Measurements from ENCODE around the gene LRRN4.
A peak's percentile ranks its signal among the peaks of the same experiment; 100 is the strongest.
"Not testable (repeated sequence)": the region's sequence is repeated elsewhere in the genome, so short reads cannot be mapped to it uniquely, and the experiment has no call there.

Gene LRRN4

DNA sequence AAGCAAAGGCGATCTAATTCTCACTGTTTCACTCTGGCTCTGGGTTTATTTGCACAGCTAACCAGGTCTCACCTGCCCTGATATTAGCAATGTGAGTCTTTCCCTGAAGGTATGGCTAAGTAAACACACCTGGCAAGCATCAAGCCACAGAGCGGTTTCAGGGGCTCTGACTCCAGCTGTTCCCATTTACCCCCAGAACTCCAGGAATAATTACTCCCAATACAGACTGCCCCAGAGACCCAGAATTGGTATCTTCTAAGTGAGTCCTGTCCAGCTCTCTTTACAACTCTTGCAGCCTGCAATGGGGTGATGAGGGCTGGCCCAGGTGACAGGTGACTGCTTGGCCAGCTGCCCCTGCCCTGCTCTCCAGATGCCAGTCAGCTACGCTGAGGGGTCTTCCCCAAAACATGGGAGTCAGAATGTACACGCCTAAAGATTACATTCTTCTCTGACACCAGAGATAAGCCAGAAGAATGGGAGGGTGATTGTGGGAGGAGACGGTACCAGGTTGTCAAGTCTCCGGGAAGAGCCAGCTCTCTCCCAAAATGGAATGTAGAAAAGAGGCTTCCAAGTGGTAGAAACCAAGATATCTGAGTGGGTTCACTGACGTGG, 4.9 kb upstream of the LRRN4 start:
- DNase-seq, result peak; percentile 75

DNA sequence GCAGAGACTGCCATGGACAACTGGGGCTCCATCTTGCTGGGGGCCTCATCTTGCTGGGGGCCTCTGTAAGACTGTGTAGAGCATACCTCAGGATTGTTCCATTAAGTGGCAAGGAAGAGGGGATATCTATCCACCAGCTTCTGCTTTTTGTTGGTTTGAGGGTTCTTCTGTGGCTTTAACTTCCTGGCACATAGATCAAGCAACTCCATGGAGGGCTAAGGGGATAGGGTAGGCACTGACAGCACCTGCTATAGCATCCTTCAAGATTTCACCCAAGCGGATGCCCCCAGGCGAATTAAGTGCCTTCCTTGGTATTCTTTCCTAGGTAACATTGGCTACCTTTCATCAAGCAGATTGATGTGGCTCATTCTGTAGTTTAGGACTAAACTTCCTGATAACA, 3.8 kb upstream of the LRRN4 start:
- no peak for DNase-seq

DNA sequence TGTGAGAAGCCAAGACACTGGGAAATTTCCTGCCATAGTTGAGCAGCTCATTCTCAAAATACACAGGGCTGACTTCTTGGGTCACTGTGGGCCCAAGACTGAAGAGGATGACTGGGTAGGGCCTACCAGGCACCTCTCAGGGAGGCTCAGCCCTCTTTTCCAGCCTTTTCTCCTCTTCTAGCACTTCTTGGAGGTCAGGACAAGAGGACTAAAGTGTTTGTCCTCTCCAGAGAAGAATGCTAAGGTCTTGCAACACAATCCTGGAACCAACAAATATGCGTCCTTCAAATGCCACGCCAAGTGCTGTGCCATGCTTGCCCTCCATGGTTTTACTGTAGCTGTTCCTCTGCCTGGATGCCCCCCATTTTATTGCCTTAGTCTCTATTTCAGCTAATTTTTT, 3.3 kb upstream of the LRRN4 start:
- no peak for DNase-seq

DNA sequence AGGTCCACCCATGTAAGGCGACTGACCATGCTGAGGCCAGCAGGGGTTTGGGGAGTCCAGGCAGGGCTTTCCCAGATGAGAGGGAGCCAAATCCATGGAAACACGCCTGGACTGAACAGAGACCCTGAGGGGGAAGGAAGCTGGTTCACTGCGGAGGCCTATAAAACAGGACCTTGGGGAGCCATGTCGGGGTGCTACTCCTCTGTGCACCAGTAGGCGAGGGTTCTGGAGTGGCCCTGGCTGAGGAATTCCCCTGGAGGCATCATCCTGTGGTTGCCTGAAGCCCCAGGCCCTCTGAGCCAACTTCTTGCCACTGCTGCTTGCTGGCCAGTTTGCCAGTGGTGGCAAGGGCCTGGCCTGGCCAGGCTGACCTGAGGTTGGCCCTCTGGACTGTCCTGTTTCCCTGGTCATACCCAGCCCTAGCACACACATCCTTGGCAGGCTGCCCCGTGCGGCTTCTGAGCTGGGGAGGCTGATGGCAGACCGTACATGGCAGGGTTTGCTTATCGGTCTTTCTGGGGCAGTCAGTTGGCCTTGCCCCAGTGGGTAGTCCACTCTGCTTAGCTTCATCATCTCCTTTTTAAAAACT, 2.2 kb upstream of the LRRN4 start:
- DNase-seq, result no peak

DNA sequence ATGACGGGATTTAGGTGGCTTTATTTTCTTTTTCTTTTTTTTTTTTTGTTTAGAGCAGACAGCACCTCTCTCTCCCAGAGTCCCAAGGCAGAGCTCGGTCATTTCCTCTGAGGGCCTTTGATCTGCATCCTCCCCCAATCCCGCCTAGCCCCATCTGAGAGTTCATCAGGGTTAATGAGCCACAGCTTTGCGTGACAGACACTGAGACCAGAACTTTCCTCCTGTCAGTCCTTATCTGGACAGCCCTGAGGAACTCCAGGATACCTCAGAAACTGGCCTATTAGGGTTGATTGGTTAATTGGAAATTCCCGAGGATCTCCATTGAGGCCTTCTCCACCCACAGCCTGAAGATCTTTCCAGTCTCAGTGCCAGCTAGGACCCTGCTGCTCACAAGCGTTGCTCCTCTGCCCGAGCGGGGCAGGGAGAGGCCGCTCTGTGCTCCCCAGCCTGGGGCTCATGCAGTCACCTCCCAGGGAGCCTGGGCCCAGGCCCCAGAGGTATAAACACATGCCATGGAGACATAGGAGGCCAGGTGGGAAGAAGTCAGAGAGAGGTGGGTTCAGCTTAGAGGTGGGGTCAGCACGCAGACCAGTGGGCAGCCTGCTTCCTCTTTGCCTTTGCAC, 1.4 kb upstream of the LRRN4 start:
- DNase-seq, result no peak

DNA sequence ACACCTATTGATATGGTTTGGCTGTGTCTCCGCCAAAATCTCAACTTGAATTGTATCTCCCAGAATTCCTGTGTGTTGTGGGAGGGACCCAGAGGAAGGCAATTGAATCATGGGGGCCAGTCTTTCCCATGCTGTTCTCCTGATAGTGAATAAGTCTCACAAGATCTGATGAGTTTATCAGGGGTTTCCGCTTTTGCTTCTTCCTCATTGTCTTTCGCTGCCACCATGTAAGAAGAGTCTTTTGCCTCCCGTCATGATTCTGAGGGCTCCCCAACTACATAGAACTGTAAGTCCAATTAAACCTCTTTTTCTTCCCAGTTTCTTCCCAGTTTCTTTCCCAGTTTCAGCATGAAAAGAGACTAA, 810 bp upstream of the LRRN4 start:
- DNase-seq, result not testable (repeated sequence)

DNA sequence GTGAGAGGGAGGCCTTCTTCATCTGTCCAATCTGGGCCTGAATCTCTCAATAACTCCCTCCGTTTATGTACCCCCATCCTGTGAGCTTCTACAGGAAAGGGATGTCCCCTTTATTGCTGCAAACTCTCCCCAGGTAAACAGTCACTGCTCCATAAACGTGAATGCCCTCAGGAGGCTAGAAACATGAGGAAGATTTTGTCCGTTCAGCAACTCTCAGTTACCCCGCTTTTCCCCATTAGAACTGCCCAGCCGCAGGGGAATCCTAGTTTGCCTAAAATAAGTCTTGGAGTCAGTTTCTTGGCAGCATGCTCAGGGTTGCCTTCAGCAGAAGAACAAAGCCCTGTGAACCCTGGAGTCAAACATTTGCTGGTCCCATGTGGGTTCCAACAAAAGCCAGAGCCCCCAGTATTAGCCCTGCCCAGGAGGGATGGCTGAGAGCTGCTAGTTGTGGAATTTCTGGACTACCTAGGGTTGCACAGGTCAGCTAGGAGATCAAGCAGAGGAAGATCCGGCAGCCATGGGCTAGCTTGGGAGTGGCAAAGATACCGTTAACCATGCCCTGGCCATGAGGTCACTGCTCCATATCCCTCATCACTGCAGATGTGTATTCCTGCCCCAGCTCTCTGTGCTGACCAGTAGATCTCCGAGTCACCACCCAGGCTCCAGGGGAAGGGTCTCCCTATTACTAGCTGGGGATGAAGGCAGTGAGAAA, 640 bp downstream of the LRRN4 start:
- no peak for DNase-seq

DNA sequence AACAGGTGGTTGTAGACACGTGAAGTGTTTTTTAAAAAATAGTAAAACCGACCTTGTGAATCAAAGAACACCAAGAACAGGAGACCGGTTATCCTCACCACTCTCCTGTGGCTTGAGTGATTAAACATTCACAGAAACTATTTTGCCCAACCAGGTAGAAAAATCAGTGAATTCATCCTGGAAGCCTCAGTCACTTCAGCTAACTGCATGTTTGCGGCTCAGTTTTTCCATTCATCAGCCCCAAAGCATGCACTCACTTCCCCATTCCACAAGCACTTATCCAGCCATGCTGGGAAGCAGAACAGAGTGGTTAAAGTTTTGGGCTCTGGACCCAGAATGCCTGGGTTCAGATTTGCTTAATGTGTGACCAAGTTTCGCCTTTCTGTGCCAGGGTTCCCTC, 2.4 kb downstream of the LRRN4 start:
- no peak for DNase-seq

DNA sequence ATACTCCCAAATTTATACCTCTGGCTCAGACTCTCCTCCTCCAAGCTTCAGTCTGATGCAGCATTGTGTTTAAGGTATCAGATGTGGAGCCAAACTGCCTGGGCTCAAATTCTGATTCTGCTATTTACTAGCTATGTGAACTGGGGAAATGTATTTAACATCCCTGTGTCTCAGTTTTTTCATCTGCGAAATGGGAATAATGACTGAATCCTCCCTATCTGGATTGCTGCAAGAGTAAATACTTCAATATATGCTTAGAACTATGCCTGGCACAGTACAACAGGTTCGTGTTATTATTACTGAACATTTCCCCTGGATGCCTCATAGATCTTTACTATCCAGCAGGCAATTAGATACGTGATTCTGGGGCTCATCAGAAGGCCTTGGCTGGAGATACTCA, 5.5 kb downstream of the LRRN4 start:
- no peak for DNase-seq

DNA sequence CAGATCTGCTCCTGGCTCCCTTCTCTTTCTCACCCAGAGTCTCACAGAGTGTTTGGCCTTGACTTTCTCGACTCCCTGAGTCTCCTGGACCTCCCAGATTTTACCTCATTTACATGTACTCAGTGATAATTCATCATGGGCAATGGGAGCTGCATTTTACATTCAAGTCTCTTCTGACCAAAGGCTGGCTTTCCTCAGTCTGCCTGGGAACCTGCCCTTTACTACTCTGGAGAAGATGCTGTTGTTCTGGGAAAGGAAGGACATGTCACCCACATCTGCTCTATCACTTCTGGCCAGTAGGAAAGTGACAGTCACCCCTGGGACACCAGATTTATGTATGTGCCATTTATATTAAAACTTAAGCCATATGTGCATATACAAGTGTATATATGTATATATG, 7.4 kb downstream of the LRRN4 start:
- no peak for DNase-seq

DNA sequence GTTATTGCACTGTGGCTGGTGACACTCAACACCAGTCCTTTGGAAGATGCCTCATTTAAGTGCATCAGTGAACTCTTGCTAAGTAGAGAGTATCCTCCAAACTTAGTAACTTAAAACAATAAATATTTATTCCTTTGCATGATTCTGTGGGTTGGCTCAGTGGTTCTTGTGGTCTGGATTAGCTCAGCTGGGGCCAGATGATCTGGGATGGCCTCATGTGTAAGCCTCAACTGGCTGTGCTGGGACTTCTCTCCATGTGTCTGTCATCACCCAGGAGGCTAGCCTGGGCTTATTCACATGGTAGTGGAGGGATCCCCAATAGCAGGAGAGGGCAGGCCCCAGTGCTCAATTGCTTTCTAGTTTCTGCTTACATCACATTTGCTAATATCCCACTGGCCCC, 8.3 kb downstream of the LRRN4 start:
- no peak for DNase-seq

DNA sequence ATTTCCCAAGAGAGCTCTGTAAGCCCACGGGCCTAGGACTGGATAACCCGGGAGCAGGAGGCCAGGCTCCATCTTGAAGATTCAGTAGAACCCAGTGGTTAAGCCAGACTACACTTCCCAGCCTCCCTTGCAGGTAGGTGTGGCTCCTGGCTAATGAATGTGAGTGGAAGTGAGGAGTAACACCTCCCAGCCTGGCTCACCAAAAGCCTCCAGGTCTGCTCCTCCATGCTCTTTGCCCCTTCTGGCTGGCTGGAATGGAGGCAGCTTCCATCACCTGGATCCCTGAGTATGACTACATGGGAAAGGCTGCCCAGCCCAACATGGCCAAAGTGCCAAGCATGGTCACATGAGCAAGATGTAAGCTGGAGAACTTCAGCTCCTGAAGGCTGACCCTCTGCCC, 9.7 kb downstream of the LRRN4 start:
- DNase-seq, result peak; percentile 15

DNA sequence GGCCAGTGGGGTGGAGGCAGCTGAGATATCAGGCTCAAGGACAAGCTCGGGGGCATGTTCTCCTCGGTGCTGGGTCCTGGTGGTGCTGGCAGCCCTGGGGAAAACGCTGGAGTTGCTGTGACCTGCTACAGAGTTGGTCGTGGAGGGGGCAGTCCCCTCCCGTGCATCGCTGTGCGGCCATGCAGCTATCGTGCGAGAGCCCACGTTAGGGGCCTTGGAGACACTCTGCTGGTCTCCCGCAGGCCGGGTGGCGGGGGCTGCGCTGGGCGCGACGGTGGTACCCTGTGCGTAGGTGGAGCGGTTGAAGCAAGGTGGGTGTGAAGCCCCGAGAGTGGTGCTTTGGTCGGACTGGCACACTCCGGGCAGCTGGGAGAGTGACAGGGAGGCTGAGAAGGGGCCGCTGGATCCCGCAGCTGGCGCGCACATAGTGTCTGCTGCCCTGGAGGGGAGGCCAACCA, 12.0 kb downstream of the LRRN4 start:
- DNase-seq, result no peak

DNA sequence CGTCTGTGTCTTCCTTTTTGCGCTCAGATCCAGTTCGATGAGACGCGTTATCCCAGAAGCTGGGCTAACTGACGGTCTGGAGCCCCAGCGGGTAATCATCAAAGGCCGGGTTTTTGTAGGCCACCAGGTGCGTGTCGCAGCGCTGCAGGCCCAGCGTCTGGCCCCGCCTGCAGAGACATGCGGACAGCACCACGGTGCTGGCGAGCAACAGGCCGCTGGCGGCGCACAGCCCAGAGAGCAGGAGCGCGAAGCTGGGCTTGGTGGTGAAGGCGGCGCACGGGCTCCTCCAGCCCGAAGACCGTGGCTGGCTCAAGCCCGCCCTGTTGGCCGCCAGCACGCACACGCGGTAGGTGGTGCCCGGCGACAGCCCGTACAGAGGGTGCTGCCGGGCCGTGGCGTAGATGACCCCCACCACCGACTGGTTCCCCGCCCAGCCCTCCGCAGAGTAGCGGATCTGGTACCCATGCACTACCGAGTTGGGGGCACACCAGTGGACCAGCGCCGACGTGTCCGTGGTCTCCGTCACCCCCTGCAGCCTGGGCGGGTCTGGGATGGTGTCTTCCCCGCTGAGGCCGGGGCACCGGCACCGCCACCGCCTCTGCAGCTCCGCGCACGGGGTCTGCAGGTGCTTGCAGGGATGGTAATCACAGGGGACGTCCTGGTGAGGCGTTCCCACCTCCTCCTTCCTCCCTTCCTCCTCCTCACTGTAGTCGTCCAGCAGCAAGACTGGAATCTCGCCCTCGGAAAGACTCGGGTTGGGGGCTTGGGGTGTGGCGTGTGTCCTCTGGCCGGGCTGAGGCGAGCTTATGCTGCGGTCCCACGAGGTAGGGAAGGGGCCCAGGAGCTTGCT, 12.7 kb downstream of the LRRN4 start:
- no peak for DNase-seq

DNA sequence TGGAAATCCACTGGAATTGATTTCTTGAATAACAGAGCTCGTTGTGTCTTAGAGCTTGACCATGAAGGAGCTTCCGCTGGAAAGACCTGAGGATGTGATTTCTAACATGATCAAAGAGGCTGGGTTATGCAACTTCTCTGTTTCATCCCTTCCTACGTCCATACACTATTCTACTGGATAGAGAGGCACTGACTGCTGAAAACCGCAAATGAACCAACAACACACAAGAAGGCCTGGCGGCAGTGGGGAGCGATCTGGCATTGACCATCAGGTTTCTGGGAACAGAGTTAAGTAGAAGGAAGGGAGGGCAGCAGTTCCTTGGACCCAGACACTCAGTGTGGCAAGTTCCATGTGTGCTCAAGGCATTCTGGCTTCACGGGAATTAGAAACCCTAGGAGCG, 13.3 kb downstream of the LRRN4 start:
- no peak for DNase-seq

DNA sequence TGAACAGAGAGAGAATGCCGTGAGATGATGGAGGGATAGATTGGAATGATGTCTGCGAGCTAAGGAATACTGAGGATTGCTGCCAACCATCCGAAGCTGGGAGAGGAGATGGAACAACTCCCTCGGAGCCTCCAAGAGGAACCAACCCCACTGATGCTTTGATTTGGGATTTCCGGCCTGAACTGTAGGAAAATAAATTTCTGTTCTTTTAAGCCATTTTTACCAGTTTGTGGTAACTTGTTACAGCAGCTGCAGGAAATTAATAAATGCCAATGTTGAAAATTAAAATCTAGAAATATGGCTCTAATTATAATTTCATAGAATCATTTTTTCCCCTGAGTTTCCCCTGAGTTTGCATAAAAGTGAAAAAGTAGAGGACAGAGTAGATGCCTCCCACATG, 14.1 kb downstream of the LRRN4 start:
- no peak for DNase-seq

DNA sequence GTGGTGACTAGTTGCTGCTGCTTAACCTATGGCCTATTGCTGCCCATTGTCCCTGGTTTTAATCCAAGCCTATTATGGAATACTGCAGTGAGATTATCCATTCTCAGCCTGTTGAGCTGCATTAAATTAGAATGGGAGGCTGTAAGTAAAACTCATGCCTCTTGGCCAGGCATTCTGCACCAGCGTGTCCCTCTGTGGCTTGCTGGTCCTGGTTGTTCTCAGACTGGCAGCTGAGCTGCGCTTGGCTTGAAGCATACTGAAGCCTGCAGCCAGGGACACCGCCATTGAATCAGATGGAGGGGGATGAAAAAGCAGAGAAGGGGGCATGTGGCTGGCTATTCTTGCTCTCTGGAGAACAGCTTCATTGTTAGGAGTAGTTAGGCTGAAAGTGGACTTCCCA, 15.6 kb downstream of the LRRN4 start:
- no peak for DNase-seq

DNA sequence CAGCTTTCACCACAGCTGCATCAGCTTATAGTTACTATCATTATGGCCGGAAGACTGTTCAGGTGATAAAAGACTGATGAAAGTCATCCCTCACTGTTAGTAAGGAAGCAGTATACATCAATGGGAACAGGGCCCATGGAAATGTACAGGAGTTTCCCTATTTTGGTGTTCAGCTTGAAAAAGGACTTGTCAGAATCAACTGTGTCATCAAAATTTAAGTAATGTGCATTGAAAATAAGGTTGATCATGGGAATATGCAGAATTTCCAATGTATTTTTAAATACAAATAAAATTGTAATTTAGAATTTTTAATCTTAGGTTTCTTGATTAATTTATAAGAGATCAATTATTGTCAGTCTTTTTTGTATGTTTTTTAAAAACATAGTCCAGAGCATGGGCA, 16.8 kb downstream of the LRRN4 start:
- DNase-seq, result no peak

DNA sequence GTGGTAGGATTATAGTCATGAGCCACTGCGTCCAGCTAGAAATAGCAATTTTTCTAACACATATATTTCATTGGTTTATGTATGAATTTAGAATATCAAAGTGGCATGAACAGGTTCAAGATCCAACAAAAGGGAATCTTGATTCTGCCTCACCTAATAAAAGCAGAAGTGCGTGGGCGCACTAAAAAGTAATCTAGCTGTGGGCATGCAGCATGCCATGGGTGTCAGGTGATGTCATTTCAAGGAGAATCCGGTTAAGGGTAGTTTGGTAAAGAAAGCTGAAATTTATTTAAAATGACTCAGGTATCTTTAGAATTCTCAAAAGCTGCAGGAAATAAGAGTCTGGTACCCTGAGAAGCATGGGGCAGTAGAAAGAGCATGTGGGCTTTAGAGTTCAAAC, 17.6 kb downstream of the LRRN4 start:
- no peak for DNase-seq

DNA sequence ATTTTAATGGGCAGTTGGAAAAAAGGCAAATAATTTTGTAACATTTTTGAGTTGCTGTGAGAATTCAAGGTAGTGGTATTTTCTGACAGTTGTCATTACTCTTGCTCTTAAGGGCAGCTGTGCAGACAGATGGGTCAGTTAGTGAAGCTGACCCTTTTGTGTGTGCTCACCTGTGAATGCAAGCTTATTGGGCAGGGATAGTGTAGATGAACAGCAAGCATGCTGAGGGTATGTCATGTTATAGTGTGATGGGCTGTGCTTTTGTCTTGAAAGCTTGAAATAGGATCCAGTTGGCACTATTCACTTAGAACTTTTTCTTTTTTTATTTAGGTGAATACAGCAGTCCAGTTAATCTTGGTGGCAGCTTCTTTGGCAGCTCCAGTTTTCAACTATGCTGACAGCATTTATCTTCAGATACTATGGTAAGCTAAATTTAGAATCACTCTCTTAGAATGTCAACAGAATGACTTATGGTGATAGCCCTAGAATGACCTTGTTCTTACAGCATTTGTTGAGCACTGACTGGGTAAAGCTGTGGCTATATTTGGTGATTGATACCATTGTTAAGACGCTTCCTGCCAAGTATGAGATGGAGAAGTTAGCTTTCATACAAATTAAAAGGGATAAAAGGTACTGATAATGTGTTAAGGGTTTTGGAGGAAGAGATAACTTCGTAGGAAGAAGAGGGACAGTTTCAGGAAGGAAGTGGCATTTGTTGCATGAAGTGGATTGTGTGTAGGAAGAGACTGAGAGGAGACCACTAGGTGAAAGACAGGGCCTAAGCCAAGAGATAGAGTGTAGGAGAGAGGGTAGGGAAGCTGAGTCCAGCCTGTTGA, 19.5 kb downstream of the LRRN4 start:
- no peak for DNase-seq

DNA sequence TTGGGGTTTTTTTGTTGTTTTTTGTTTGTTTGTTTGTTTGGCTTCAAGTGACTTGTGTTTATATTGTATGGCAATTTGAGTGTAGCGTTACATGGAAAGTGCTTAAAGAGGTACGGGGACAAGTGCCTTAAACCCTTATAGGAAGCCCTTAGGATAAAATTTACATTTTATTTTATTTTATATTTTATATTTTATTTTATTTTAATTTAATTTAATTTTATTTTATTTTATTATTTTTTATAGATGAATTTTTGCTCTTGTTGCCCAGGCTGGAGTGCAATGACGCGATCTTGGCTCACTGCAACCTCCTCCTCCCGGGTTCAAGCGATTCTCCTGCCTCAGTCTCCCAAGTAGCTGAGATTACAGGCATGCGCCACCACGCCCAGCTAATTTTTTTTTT, 21.0 kb downstream of the LRRN4 start:
- DNase-seq, result not testable (repeated sequence)

DNA sequence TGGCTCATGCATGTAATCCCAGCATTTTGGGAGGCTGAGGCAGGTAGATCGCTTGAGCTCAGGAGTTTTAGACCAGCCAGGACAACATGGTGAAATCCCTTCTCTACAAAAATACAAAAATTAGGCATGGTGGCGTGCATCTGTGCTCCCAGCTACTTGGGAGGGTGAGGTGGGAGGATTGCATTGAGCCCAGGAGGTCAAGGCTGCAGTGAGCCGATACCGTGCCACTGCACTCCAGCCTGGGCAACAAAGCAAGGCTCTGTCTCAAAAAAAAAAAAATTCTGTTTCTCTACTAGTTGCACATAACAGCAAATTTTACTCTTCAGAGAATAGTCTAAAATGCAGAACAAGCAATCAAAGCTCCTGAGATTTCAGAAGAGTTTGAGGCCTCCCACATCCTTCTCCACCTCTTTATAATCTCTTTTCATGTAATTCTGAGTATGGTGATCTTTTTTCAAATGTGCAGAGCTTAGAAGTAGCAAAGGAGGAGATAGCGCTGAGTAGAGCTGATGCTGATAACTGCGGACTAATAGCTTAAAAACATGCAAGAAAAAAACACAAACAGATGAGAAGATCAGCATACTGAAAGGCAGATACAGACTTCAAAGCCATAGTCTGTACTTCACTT, 23.3 kb downstream of the LRRN4 start:
- DNase-seq, result no peak
